Adipose tissue (tissue), 3 donors: ENCODE data around the gene CGNL1. TPM values are rescaled to one million over a fixed set of nuclear protein-coding genes. Genes with fewer than 3 reads are reported as not detected.

Source experiments
- H3K27ac ChIP-seq: one replicate; pipeline ENCODE4 v1.5.1; 2013; ENCODE audit warnings: low read depth, low read length
- WGBS, 3 donors: extraction: QIAGEN DNeasy Blood & Tissue Kit; methylation state at CpG; one replicate each; pipeline ENCODE4 v1.1.7; 2013; 5-methylcytosine and 5-hydroxymethylcytosine counted together
- polyA plus RNA-seq, 3 donors: library from polyadenylated mRNA; stranded (reverse); fragments of 200-250 nt; gene quantifications; one replicate each; pipeline ENCODE4 v1.2.3, GENCODE V29; 2013
- donor health status: healthy with polysubstance abuse.
- donor health status: Bipolar disorder and iron deficiency.
- donor health status: healthy.

The CGNL1 gene
- polyA plus RNA-seq, result 10 to 100 TPM in 2 of 3 donors, 1 to 10 TPM in 1; 2.2 to 12.9 (median 10.3) TPM

GRCh38 chr15:57375827-57376695, at the start of gene CGNL1:
TSS of gene CGNL1 (plus strand) at chr15:57376505. CDS start at chr15:57438000, 61,495 bp downstream.
- 18 to 27% (median 20%) methylated on average over 48 to 76 of the region's 76 CpGs for WGBS, 3 donors
- no peak within 1 kb of the TSS for H3K27ac ChIP-seq

- no peak overlapping the region for H3K27ac ChIP-seq
Observed at GRCh38 chr15:57327985-57328471, 48.3 kb upstream of the CGNL1 start.

GRCh38 chr15:57328479-57328878, 47.8 kb upstream of the CGNL1 start:
- 79 to 95% (median 86%) methylated on average over 8 of the region's 8 CpGs for WGBS, 3 donors
- no peak overlapping the region for H3K27ac ChIP-seq

More at GRCh38 chr15:57327985-57328471, 48.3 kb upstream of the CGNL1 start:
- 60 to 79% (median 64%) methylated on average over 11 of the region's 11 CpGs for WGBS, 3 donors

- no peak overlapping the region for H3K27ac ChIP-seq
- WGBS, 3 donors, result 51 to 85% (median 52%) methylated on average over 5 of the region's 5 CpGs
Observed at GRCh38 chr15:57328897-57329296, 47.4 kb upstream of the CGNL1 start.

GRCh38 chr15:57329582-57330367, 46.5 kb upstream of the CGNL1 start:
- WGBS, 3 donors, result 78 to 90% (median 78%) methylated on average over 13 of the region's 13 CpGs
- no peak overlapping the region for H3K27ac ChIP-seq

- WGBS, 3 donors, result 81 to 86% (median 86%) methylated on average over 14 of the region's 14 CpGs
Observed at GRCh38 chr15:57330619-57331340, 45.5 kb upstream of the CGNL1 start.

GRCh38 chr15:57332326-57332725, 44.0 kb upstream of the CGNL1 start:
- H3K27ac ChIP-seq, result no peak overlapping the region
- 91 to 92% (median 92%) methylated on average over 8 of the region's 8 CpGs for WGBS, 3 donors

More at GRCh38 chr15:57330619-57331340, 45.5 kb upstream of the CGNL1 start:
- H3K27ac ChIP-seq, result no peak overlapping the region

GRCh38 chr15:57333487-57333886, 42.8 kb upstream of the CGNL1 start:
- 80 to 92% (median 87%) methylated on average over 4 of the region's 4 CpGs for WGBS, 3 donors
- no peak overlapping the region for H3K27ac ChIP-seq

- H3K27ac ChIP-seq, result no peak overlapping the region
- WGBS, 3 donors, result 48 to 77% (median 51%) methylated on average over 12 of the region's 12 CpGs
Observed at GRCh38 chr15:57334257-57334656, 42.0 kb upstream of the CGNL1 start.

- no peak overlapping the region for H3K27ac ChIP-seq
- 67 to 85% (median 69%) methylated on average over 6 of the region's 6 CpGs for WGBS, 3 donors
Observed at GRCh38 chr15:57335293-57335715, 41.0 kb upstream of the CGNL1 start.

GRCh38 chr15:57335719-57336118, 40.6 kb upstream of the CGNL1 start:
- WGBS, 3 donors, result 50 to 73% (median 62%) methylated on average over 7 of the region's 7 CpGs
- H3K27ac ChIP-seq, result no peak overlapping the region

GRCh38 chr15:57337868-57338411, 38.4 kb upstream of the CGNL1 start:
- WGBS, 3 donors, result 38 to 67% (median 43%) methylated on average over 15 of the region's 15 CpGs
- no peak overlapping the region for H3K27ac ChIP-seq

GRCh38 chr15:57339321-57339720, 37.0 kb upstream of the CGNL1 start:
- no peak overlapping the region for H3K27ac ChIP-seq
- 89 to 93% (median 93%) methylated on average over 5 of the region's 5 CpGs for WGBS, 3 donors

- WGBS, 3 donors, result 0 to 1% (median 1%) methylated on average over 5 of the region's 5 CpGs
- H3K27ac ChIP-seq, result no peak overlapping the region
Observed at GRCh38 chr15:57340682-57341259, 35.5 kb upstream of the CGNL1 start.

- 87 to 93% (median 93%) methylated on average over 7 of the region's 7 CpGs for WGBS, 3 donors
- no peak overlapping the region for H3K27ac ChIP-seq
Observed at GRCh38 chr15:57343048-57343447, 33.3 kb upstream of the CGNL1 start.

GRCh38 chr15:57343498-57343897, 32.8 kb upstream of the CGNL1 start:
- H3K27ac ChIP-seq, result no peak overlapping the region
- 54 to 75% (median 66%) methylated on average over 6 of the region's 6 CpGs for WGBS, 3 donors

- 43 to 94% (median 90%) methylated on average over 9 of the region's 9 CpGs for WGBS, 3 donors
Observed at GRCh38 chr15:57344282-57344681, 32.0 kb upstream of the CGNL1 start.

GRCh38 chr15:57345584-57345983, 30.7 kb upstream of the CGNL1 start:
- WGBS, 3 donors, result 74 to 83% (median 77%) methylated on average over 5 of the region's 5 CpGs
- no peak overlapping the region for H3K27ac ChIP-seq

More at GRCh38 chr15:57344282-57344681, 32.0 kb upstream of the CGNL1 start:
- H3K27ac ChIP-seq, result no peak overlapping the region
